Ascending aorta (tissue), 2 donors: ENCODE results near the gene NEDD8. TPM values are rescaled to one million over a fixed set of nuclear protein-coding genes. Genes with fewer than 3 reads are reported as not detected.

Source experiments
- DNase-seq, 2 donors: peaks; one replicate each; pipeline ENCODE4 v3.0.0-alpha.2; 2019; ENCODE audit warnings: low spot score in 2 of 2
- H3K27ac ChIP-seq, 2 donors: fragments of 200-600 bp; sonication (generic); one replicate each; pipeline ENCODE4 v1.5.1; 2016 to 2017; ENCODE audit warnings: mild to moderate bottlenecking in 1 of 2
- H3K27me3 ChIP-seq: fragments of 200-600 bp; sonication (generic); one replicate; pipeline ENCODE4 v1.5.1; 2017
- H3K36me3 ChIP-seq, 2 donors: fragments of 200-600 bp; sonication (generic); one replicate each; pipeline ENCODE4 v1.5.1; 2016
- H3K4me1 ChIP-seq, 2 donors: fragments of 200-600 bp; sonication (generic); one replicate each; pipeline ENCODE4 v1.5.1; 2016 to 2017; ENCODE audit warnings: mild to moderate bottlenecking in 1 of 2
- H3K4me3 ChIP-seq, 2 donors: fragments of 200-600 bp; sonication (generic); one replicate each; pipeline ENCODE4 v1.5.1; 2016 to 2017; ENCODE audit warnings: mild to moderate bottlenecking in 1 of 2
- H3K9me3 ChIP-seq, 2 donors: fragments of 200-600 bp; sonication (generic); one replicate each; pipeline ENCODE4 v1.5.1; 2016
- CTCF ChIP-seq, 3 experiments: fragments of 200-600 bp in 2 of 3; fragments of 450-650 bp in 1 of 3; sonication (generic) in 2 of 3; IDR thresholded peaks; one replicate each; pipeline ENCODE4 v1.5.1; 2016 to 2019; ENCODE audit warnings: antibody characterized with exemption in 3 of 3, mild to moderate bottlenecking in 1 of 3, moderate library complexity in 1 of 3
- intact Hi-C: fragments of 100-400 bp; cut with DNase I; formaldehyde crosslinking; loops from one replicate; pipeline ENCODE4 v1.15.1; 2023
- total RNA-seq: library from RNA; depleted of rRNA; stranded (reverse); fragments of >200 nt; gene quantifications from one replicate; pipeline ENCODE4 v1.1.0, GENCODE V29; 2016

NEDD8 gene
- total RNA-seq, 1 donor from 2014 or later = 72.8 TPM

- Histone ChIP-seq H3K27ac (peak overlapping the region; percentile 97 to 99), H3K9me3 (no peaks in the 10 kb centered on the region), H3K4me1 (peaks cover 8 to 25% of the 10 kb centered on the region in 2 donors), H3K36me3 (peaks cover 13 to 17% of the 10 kb centered on the region in 2 donors), H3K4me3 (peak overlapping the region; percentile 81 to 98), H3K27me3 (no peaks in the 10 kb centered on the region)
- intact Hi-C loops = loop anchor here (1.0 to 2.0 kb wide), 3 partner anchors 18 to 48 kb away; partner anchors contain the start of genes CHMP4A, GMPR2, NEDD8 and TINF2
- no peak for DNase-seq
- no peak for TF ChIP-seq CTCF (IDR thresholded peaks at IDR 0.05)
Measured at GRCh38 chr14:24194873-24195185, 37.3 kb downstream of the NEDD8 start.

GRCh38 chr14:24194186-24194872 is 37.8 kb downstream of the NEDD8 start:
- intact Hi-C loops = loop anchor here (2.0 kb wide), 1 partner anchor 48 kb away; the partner anchor contains the start of gene TINF2
- Histone ChIP-seq H3K4me3 (peak overlapping the region; percentile 81 to 98), H3K36me3 (peaks cover 13 to 17% of the 10 kb centered on the region in 2 donors), H3K27ac (peak overlapping the region; percentile 97 to 99), H3K9me3 (no peaks in the 10 kb centered on the region), H3K27me3 (no peaks in the 10 kb centered on the region), H3K4me1 (peaks cover 8 to 29% of the 10 kb centered on the region in 2 donors)
- DNase-seq = no peak
- TF ChIP-seq CTCF (IDR thresholded peaks at IDR 0.05) = no peak

- Histone ChIP-seq H3K27me3 (no peaks in the 10 kb centered on the region), H3K4me3 (no peak overlapping the region), H3K27ac (no peak overlapping the region), H3K36me3 (peaks cover 13 to 17% of the 10 kb centered on the region in 2 donors), H3K9me3 (no peaks in the 10 kb centered on the region), H3K4me1 (peaks cover 8 to 35% of the 10 kb centered on the region in 2 donors)
- TF ChIP-seq CTCF (IDR thresholded peaks at IDR 0.05) = no peak
- DNase-seq = no peak
- intact Hi-C loops = no loop called here
Measured at GRCh38 chr14:24192933-24193332, 39.2 kb downstream of the NEDD8 start.

GRCh38 chr14:24190416-24190815 is 41.8 kb downstream of the NEDD8 start:
- Histone ChIP-seq H3K27ac (no peak overlapping the region), H3K36me3 (peaks cover 21 to 26% of the 10 kb centered on the region in 2 donors), H3K4me1 (peaks cover 8 to 28% of the 10 kb centered on the region in 2 donors), H3K4me3 (no peak overlapping the region), H3K27me3 (no peaks in the 10 kb centered on the region), H3K9me3 (no peaks in the 10 kb centered on the region)
- intact Hi-C loops = no loop called here
- no peak for DNase-seq
- no peak for TF ChIP-seq CTCF (IDR thresholded peaks at IDR 0.05)

GRCh38 chr14:24189460-24189859 is 42.7 kb downstream of the NEDD8 start:
- no peak for DNase-seq
- peaks cover 5 to 25% of the 10 kb centered on the region in 2 donors for H3K4me1 ChIP-seq
- TF ChIP-seq CTCF (IDR thresholded peaks at IDR 0.05) = no peak
- intact Hi-C loops = loop anchor here (2.0 kb wide), 3 partner anchors 29 to 75 kb away; partner anchors contain the start of genes DCAF11, IRF9, NRL and PSME2
- H3K36me3 ChIP-seq = peaks cover 23 to 36% of the 10 kb centered on the region in 2 donors
- peak overlapping the region in 1 of 2 donors; percentile 17 for H3K27ac ChIP-seq
- no peak overlapping the region for H3K4me3 ChIP-seq
- no peaks in the 10 kb centered on the region for H3K9me3 ChIP-seq
- no peaks in the 10 kb centered on the region for H3K27me3 ChIP-seq
